SU-DHL-6 (cell line): ENCODE data around the gene UGT1A10.

Source experiments
- EZH2phosphoT487 ChIP-seq: fragments of 200-600 bp; sonication (generic), shearing (Covaris generic); conservative IDR thresholded peaks from 2 replicates; pipeline ENCODE4 v1.6.1; 2018; ENCODE audit warnings: mild to moderate bottlenecking, antibody characterized with exemption, low read length, moderate library complexity, mixed read lengths
- TF ChIP-seq, protein P1 (sequence below): fragments of 200-600 bp; sonication (generic); IDR thresholded peaks from one replicate; pipeline ENCODE4 v1.5.1; 2017; ENCODE audit warnings: antibody characterized with exemption, mild to moderate bottlenecking, low read length, moderate library complexity; ENCODE audit not compliant: insufficient read depth, poor library complexity, severe bottlenecking

DNA sequence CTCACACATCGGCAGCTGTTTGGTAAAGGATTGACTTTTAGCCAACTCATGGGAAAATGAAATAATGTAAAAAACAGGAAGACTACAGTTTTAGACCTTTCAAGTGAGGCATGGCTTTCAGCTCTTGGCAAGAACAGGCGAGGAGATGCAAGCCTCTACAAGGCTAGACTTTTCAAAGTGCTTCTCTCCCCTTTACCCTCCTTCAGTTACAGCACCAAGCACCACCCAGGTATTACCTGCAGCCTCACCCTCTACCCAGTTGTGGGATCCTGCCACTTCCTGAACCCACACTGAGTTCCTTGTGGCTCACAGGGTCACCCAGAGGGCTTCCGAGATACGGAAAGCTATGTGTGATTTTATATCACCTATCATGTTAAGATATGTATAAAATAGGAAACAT, 14.7 kb downstream of the UGT1A10 start:
- TF ChIP-seq, protein P1, sequence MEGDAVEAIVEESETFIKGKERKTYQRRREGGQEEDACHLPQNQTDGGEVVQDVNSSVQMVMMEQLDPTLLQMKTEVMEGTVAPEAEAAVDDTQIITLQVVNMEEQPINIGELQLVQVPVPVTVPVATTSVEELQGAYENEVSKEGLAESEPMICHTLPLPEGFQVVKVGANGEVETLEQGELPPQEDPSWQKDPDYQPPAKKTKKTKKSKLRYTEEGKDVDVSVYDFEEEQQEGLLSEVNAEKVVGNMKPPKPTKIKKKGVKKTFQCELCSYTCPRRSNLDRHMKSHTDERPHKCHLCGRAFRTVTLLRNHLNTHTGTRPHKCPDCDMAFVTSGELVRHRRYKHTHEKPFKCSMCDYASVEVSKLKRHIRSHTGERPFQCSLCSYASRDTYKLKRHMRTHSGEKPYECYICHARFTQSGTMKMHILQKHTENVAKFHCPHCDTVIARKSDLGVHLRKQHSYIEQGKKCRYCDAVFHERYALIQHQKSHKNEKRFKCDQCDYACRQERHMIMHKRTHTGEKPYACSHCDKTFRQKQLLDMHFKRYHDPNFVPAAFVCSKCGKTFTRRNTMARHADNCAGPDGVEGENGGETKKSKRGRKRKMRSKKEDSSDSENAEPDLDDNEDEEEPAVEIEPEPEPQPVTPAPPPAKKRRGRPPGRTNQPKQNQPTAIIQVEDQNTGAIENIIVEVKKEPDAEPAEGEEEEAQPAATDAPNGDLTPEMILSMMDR: no peak
- TF ChIP-seq EZH2phosphoT487: no peak
